WTC11 (cell line): ENCODE results near the gene GPR75. TPM values are rescaled to one million over a fixed set of nuclear protein-coding genes. Genes with fewer than 3 reads are reported as not detected.
"Not testable (repeated sequence)": the region's sequence is repeated elsewhere in the genome, so short reads cannot be mapped to it uniquely, and the experiment has no call there.

ENCODE experiments used
- ATAC-seq: fragments of 200-7000 bp; cut with Tn5 transposase; 2 replicates; pipeline ENCODE4 v1.10.0; 2021; ENCODE audit warnings: mild to moderate bottlenecking, moderate library complexity
- CTCF ChIA-PET: fragments of 300-600 bp; sonication (Branson Sonifier 250); formaldehyde crosslinking; loops from one replicate; lab custom pipeline; 2021; ENCODE audit warnings: antibody characterized with exemption; lab: Charles Lee
- POLR2A ChIA-PET: fragments of 350-600 bp; sonication (Branson Sonifier 250); formaldehyde crosslinking; loops from one replicate; lab custom pipeline; 2021; ENCODE audit warnings: antibody characterized with exemption; lab: Charles Lee
- DNase-seq: peaks from one replicate; pipeline ENCODE4 v3.0.0; 2021; ENCODE audit warnings: low spot score
- H3K27ac Mint-ChIP-seq: 2 replicates; pipeline ENCODE4 v1.8.0; 2021; ENCODE audit warnings: mixed read lengths
- H3K27me3 Mint-ChIP-seq: 2 replicates; pipeline ENCODE4 v1.8.0; 2021; ENCODE audit warnings: low read depth, mild to moderate bottlenecking, moderate library complexity, mixed read lengths
- H3K36me3 Mint-ChIP-seq: 2 replicates; pipeline ENCODE4 v1.8.0; 2021; ENCODE audit warnings: mixed read lengths
- H3K4me1 Mint-ChIP-seq: 2 replicates; pipeline ENCODE4 v1.8.0; 2022; ENCODE audit warnings: mixed read lengths
- H3K4me3 Mint-ChIP-seq: 2 replicates; pipeline ENCODE4 v1.8.0; 2021; ENCODE audit warnings: mild to moderate bottlenecking, moderate library complexity, mixed read lengths
- H3K9me3 Mint-ChIP-seq: 2 replicates; pipeline ENCODE4 v1.8.0; 2021; ENCODE audit warnings: mixed read lengths
- AR ChIP-seq: fragments of 250-450 bp; sonication (Bioruptor Pico); IDR thresholded peaks from 2 replicates; pipeline ENCODE4 v1.9.0; 2021; ENCODE audit warnings: mild to moderate bottlenecking
- E2F1 ChIP-seq: sonication (generic); formaldehyde crosslinking; IDR thresholded peaks from 2 replicates; pipeline ENCODE4 v1.8.0; 2022; ENCODE audit warnings: mild to moderate bottlenecking, missing genetic modification reagents
- FOXP4 ChIP-seq: sonication (generic); formaldehyde crosslinking; IDR thresholded peaks from 2 replicates; pipeline ENCODE4 v1.8.0; 2022; ENCODE audit warnings: mild to moderate bottlenecking, missing genetic modification reagents
- GABPB1 ChIP-seq: sonication (generic); formaldehyde crosslinking; IDR thresholded peaks from 2 replicates; pipeline ENCODE4 v1.8.1; 2023; ENCODE audit warnings: mild to moderate bottlenecking, missing genetic modification reagents
- GRHL2 ChIP-seq: fragments of 250-450 bp; sonication (Bioruptor Pico); IDR thresholded peaks from 2 replicates; pipeline ENCODE4 v1.8.0; 2022; ENCODE audit warnings: mild to moderate bottlenecking, moderate library complexity; ENCODE audit not compliant: insufficient replicate concordance, severe bottlenecking
- OVOL2 ChIP-seq: fragments of 250-450 bp; sonication (Bioruptor Pico); IDR thresholded peaks from 2 replicates; pipeline ENCODE4 v1.9.0; 2021; ENCODE audit warnings: mild to moderate bottlenecking, borderline replicate concordance
- ZNF281 ChIP-seq: sonication (generic); formaldehyde crosslinking; IDR thresholded peaks from 2 replicates; pipeline ENCODE4 v1.8.0; 2023; ENCODE audit warnings: mild to moderate bottlenecking, missing genetic modification reagents
- ZNF416 ChIP-seq: fragments of 250-450 bp; sonication (Bioruptor Pico); IDR thresholded peaks from 2 replicates; pipeline ENCODE4 v1.9.0; 2021; ENCODE audit warnings: mild to moderate bottlenecking, inconsistent platforms
- total RNA-seq: library from RNA; stranded (reverse); gene quantifications from 3 replicates; pipeline ENCODE4 v1.2.3, GENCODE V29; 2021
- TF ChIP-seq, protein P1 (sequence below): sonication (generic); formaldehyde crosslinking; IDR thresholded peaks from 2 replicates; pipeline ENCODE4 v1.8.1; 2022; ENCODE audit warnings: low read depth, missing genetic modification reagents, borderline replicate concordance
- TF ChIP-seq, protein P2 (sequence below): sonication (generic); formaldehyde crosslinking; IDR thresholded peaks from 2 replicates; pipeline ENCODE4 v1.8.1; 2023; ENCODE audit warnings: mild to moderate bottlenecking, missing genetic modification reagents, moderate library complexity
- TF ChIP-seq, protein P3 (sequence below): fragments of 250-450 bp; sonication (Bioruptor Pico); conservative IDR thresholded peaks from 2 replicates; pipeline ENCODE4 v1.9.0; 2021; ENCODE audit warnings: mild to moderate bottlenecking
- TF ChIP-seq, protein P4 (sequence below): sonication (generic); formaldehyde crosslinking; IDR thresholded peaks from 2 replicates; pipeline ENCODE4 v1.8.1; 2023; ENCODE audit warnings: mild to moderate bottlenecking, moderate library complexity, missing genetic modification reagents
- TF ChIP-seq, protein P5 (sequence below): sonication (generic); formaldehyde crosslinking; IDR thresholded peaks from 2 replicates; pipeline ENCODE4 v1.8.1; 2022; ENCODE audit warnings: mild to moderate bottlenecking, missing genetic modification reagents, moderate library complexity, borderline replicate concordance

GPR75 gene
- total RNA-seq, 1 experiment from 2014 or later, result 2.2 TPM

- H3K9me3 Mint-ChIP-seq, result peaks cover 8% of the 10 kb centered on the region; the same call in 1 of the 2 replicates
- no peak for ATAC-seq
- no peak for DNase-seq
- TF ChIP-seq ZNF281 (CRISPR knock-in tag) (no peak), GRHL2 (CRISPR knock-in tag) (no peak), OVOL2 (CRISPR knock-in tag) (no peak)
- TF ChIP-seq, protein P1, sequence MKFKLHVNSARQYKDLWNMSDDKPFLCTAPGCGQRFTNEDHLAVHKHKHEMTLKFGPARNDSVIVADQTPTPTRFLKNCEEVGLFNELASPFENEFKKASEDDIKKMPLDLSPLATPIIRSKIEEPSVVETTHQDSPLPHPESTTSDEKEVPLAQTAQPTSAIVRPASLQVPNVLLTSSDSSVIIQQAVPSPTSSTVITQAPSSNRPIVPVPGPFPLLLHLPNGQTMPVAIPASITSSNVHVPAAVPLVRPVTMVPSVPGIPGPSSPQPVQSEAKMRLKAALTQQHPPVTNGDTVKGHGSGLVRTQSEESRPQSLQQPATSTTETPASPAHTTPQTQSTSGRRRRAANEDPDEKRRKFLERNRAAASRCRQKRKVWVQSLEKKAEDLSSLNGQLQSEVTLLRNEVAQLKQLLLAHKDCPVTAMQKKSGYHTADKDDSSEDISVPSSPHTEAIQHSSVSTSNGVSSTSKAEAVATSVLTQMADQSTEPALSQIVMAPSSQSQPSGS (CRISPR knock-in tag), result no peak
- TF ChIP-seq, all 79 proteins: peak for 0
- ChIA-PET POLR2A (no interaction called here), CTCF (no interaction called here)
- Mint-ChIP-seq H3K4me3 (no peak overlapping the region), H3K27ac (no peak overlapping the region), H3K27me3 (no peaks in the 10 kb centered on the region), H3K36me3 (no peaks in the 10 kb centered on the region), H3K4me1 (peaks cover 5% of the 10 kb centered on the region; the same call in 1 of the 2 replicates)
These were observed 19.2 kb downstream of the GPR75 start for GRCh38 chr2:53840580-53840979.

- POLR2A ChIA-PET, H3K9me3 Mint-ChIP-seq, H3K36me3 Mint-ChIP-seq, CTCF ChIA-PET, H3K27ac Mint-ChIP-seq, H3K27me3 Mint-ChIP-seq, DNase-seq, ATAC-seq, H3K4me3 Mint-ChIP-seq: not testable (repeated sequence)
- H3K4me1 Mint-ChIP-seq, result peaks cover 42% of the 10 kb centered on the region
These were observed 29.8 kb downstream of the GPR75 start for GRCh38 chr2:53829980-53830290.

- POLR2A ChIA-PET, result no interaction called here
- DNase-seq (no peak), ATAC-seq (no peak)
- H3K27me3 Mint-ChIP-seq, result no peaks in the 10 kb centered on the region
- H3K4me3 Mint-ChIP-seq, result no peak overlapping the region
- CTCF ChIA-PET, result no interaction called here
- no peak overlapping the region for H3K27ac Mint-ChIP-seq
- no peaks in the 10 kb centered on the region for H3K36me3 Mint-ChIP-seq
- H3K9me3 Mint-ChIP-seq, result no peaks in the 10 kb centered on the region
- H3K4me1 Mint-ChIP-seq, result peaks cover 42% of the 10 kb centered on the region
- TF ChIP-seq, protein P2, sequence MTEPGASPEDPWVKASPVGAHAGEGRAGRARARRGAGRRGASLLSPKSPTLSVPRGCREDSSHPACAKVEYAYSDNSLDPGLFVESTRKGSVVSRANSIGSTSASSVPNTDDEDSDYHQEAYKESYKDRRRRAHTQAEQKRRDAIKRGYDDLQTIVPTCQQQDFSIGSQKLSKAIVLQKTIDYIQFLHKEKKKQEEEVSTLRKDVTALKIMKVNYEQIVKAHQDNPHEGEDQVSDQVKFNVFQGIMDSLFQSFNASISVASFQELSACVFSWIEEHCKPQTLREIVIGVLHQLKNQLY, result no peak
- TF ChIP-seq, protein P3, sequence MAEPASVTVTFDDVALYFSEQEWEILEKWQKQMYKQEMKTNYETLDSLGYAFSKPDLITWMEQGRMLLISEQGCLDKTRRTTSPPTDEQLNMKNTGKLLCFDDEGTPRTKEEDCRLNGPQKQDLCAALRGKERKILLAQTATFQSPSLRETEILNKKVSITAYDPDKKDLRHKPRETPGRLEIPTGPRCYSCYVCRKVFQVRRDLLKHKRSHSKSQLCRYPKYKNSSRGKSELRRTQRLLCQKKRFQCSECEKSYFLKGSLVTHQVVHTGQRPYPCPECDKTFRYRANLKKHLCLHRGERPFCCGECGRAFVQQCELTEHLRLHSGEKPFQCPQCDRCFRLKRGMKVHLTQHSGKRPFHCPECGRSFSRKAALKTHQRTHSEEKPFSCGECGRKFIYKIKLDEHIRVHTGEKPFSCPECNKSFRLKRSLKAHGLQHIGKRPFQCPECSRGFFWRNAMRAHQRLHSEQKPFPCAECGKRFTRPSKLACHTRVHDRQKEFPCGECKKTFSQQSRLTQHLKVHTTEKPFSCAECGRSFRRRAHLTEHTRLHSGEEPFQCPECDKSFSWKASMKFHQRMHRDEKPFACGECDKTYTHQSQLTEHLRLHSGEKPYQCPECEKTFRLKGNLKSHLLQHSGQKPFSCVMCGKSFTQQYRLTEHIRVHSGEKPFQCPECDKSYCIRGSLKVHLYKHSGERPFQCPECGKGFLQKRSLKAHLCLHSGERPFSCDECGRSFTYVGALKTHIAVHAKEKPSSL (CRISPR knock-in tag), result no peak
- TF ChIP-seq, protein P4, sequence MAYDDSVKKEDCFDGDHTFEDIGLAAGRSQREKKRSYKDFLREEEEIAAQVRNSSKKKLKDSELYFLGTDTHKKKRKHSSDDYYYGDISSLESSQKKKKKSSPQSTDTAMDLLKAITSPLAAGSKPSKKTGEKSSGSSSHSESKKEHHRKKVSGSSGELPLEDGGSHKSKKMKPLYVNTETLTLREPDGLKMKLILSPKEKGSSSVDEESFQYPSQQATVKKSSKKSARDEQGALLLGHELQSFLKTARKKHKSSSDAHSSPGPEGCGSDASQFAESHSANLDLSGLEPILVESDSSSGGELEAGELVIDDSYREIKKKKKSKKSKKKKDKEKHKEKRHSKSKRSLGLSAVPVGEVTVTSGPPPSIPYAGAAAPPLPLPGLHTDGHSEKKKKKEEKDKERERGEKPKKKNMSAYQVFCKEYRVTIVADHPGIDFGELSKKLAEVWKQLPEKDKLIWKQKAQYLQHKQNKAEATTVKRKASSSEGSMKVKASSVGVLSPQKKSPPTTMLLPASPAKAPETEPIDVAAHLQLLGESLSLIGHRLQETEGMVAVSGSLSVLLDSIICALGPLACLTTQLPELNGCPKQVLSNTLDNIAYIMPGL (CRISPR knock-in tag), result no peak
- no peak for TF ChIP-seq ZNF416 (CRISPR knock-in tag)
- TF ChIP-seq FOXP4 (CRISPR knock-in tag), result no peak
- TF ChIP-seq, protein P5, sequence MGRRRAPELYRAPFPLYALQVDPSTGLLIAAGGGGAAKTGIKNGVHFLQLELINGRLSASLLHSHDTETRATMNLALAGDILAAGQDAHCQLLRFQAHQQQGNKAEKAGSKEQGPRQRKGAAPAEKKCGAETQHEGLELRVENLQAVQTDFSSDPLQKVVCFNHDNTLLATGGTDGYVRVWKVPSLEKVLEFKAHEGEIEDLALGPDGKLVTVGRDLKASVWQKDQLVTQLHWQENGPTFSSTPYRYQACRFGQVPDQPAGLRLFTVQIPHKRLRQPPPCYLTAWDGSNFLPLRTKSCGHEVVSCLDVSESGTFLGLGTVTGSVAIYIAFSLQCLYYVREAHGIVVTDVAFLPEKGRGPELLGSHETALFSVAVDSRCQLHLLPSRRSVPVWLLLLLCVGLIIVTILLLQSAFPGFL (CRISPR knock-in tag), result no peak
- no peak for TF ChIP-seq GABPB1 (CRISPR knock-in tag)
- TF ChIP-seq AR (CRISPR knock-in tag), result no peak
- no peak for TF ChIP-seq E2F1 (CRISPR knock-in tag)
These were observed 30.3 kb downstream of the GPR75 start for GRCh38 chr2:53829273-53829979.
